Ishikawa (cell line): ENCODE measurements around the gene POFUT1.

Experiments used
- CEBPB ChIP-seq: IDR thresholded peaks from 2 replicates; pipeline ENCODE4 v1.6.1; 2012
- CREB1 ChIP-seq: IDR thresholded peaks from 2 replicates; pipeline ENCODE4 v1.6.1; 2012; ENCODE audit warnings: low read depth
- EGR1 ChIP-seq: IDR thresholded peaks from 2 replicates; pipeline ENCODE4 v1.6.1; 2012
- EP300 ChIP-seq: IDR thresholded peaks from 2 replicates; pipeline ENCODE4 v1.6.1; 2012; ENCODE audit warnings: borderline replicate concordance
- FOXM1 ChIP-seq: IDR thresholded peaks from 2 replicates; pipeline ENCODE4 v1.6.1; 2012; ENCODE audit warnings: low read depth, borderline replicate concordance
- MAX ChIP-seq: IDR thresholded peaks from 2 replicates; pipeline ENCODE4 v1.6.1; 2012
- RAD21 ChIP-seq: IDR thresholded peaks from 2 replicates; pipeline ENCODE4 v1.6.1; 2012; ENCODE audit warnings: low read depth
- REST ChIP-seq: IDR thresholded peaks from 2 replicates; pipeline ENCODE4 v1.6.1; 2012; ENCODE audit warnings: low read depth, mild to moderate bottlenecking
- TAF1 ChIP-seq: IDR thresholded peaks from 2 replicates; pipeline ENCODE4 v1.6.1; 2012; ENCODE audit warnings: low read depth, mild to moderate bottlenecking
- TEAD4 ChIP-seq: IDR thresholded peaks from 2 replicates; pipeline ENCODE4 v1.6.1; 2012
- YY1 ChIP-seq: IDR thresholded peaks from 2 replicates; pipeline ENCODE4 v1.6.1; 2012; ENCODE audit warnings: low read depth
- ZBTB7A ChIP-seq: IDR thresholded peaks from 2 replicates; pipeline ENCODE4 v1.6.1; 2012; ENCODE audit warnings: low read depth
- TF ChIP-seq, protein P1 (sequence below): IDR thresholded peaks from 2 replicates; pipeline ENCODE4 v1.6.1; 2012

- TF ChIP-seq TEAD4: no peak
- no peak for TF ChIP-seq REST
- no peak for TF ChIP-seq ZBTB7A
- no peak for TF ChIP-seq YY1
- TF ChIP-seq TAF1: no peak
- no peak for TF ChIP-seq MAX
- TF ChIP-seq, protein P1, sequence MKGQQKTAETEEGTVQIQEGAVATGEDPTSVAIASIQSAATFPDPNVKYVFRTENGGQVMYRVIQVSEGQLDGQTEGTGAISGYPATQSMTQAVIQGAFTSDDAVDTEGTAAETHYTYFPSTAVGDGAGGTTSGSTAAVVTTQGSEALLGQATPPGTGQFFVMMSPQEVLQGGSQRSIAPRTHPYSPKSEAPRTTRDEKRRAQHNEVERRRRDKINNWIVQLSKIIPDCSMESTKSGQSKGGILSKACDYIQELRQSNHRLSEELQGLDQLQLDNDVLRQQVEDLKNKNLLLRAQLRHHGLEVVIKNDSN: no peak
- no peak for TF ChIP-seq RAD21
- no peak for TF ChIP-seq CEBPB
- no peak for TF ChIP-seq CREB1
- no peak for TF ChIP-seq FOXM1
- no peak for TF ChIP-seq EP300
- TF ChIP-seq EGR1: no peak
Observed at GRCh38 chr20:32282461-32282860, 74.8 kb downstream of the POFUT1 start.
